GM19397 (cell line): ENCODE results near the gene AQR.
A peak's percentile ranks its signal among the peaks of the same experiment; 100 is the strongest.
"Not testable (repeated sequence)": the region's sequence is repeated elsewhere in the genome, so short reads cannot be mapped to it uniquely, and the experiment has no call there.

Experiments
- ATAC-seq: cut with Tn5 transposase; IDR thresholded peaks from one replicate; pipeline ENCODE4 v1.9.1; 2021; ENCODE audit warnings: mild to moderate bottlenecking, moderate library complexity; ENCODE audit not compliant: unreplicated experiment

AQR gene

DNA sequence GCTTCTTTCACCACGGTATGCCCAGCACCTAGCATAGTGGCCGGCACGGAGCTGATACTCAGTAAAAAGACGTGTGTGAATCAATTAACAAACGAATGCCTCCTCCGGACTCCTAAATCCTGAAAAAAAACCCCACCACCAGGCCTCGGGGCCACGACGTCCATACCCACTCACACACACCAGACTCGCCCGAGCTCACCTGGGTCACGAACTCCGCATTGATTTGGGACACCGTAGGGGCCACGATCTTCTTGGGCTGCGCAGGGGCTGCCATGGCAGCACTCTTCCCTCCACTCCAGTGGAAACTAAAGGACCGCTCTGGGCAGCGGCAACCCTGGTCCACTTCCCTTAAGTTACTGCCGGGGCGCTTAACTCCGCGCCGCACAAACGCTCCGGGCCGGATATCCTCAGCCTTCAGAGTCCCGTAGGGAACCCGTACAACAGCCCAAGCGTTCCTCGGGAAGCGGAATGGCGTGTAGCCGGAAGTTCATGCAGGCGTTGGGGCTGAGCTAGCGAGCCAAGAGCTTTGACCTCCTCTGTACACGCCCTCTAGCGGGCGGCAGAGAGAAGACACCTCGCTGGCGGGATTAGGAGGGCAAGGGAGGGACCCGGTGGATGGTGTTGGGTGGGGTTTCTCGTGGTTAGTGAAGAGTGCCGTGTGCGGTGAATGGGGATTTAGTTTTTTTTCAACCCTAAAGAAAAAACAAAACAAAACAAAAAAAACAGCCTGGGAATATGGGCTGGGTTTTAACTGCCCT, at the start of gene AQR:
TSS of gene AQR (minus strand) at position 403 of the 758 bp plus-strand sequence. CDS start at position 274, 129 bp downstream.
- peak; percentile 98 for ATAC-seq

DNA sequence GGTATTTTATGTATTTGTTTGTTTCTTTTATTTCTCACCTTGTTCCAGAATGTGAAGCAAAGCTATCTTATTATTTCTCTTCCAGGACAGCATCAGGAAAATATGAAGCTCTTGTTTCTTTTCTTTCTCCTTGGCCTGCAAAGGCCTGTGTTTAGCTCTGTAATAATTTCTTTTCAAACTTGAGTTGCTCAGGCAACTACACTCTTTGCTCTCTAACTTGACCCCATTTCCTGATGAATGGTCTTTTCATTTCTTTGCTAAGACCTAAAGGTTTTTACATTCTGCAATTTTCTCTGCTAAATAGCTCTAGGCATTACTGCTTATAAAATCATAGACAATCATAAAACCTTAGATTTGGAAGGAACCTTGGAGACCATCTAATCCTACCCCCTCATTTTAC, 44.7 kb upstream of the AQR start:
- no peak for ATAC-seq

DNA sequence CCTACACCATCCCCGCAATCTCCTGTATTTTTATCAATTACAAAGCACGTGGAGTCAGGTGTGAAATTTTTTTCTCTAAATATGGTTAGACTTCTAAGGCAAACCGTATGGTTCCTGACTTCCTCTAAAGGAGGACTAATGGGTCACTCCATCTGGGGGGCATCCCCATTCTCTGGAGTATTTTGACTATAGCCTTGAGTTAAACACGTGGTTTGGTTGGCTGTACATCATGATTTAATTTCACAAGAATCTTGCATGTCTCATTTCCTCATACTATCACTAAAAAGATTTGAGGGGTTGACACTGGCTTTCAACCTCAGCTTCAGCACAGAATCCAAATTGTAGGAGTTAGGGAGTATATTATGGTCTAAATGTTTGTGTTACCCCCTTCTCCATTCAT, 43.8 kb upstream of the AQR start:
- no peak for ATAC-seq

DNA sequence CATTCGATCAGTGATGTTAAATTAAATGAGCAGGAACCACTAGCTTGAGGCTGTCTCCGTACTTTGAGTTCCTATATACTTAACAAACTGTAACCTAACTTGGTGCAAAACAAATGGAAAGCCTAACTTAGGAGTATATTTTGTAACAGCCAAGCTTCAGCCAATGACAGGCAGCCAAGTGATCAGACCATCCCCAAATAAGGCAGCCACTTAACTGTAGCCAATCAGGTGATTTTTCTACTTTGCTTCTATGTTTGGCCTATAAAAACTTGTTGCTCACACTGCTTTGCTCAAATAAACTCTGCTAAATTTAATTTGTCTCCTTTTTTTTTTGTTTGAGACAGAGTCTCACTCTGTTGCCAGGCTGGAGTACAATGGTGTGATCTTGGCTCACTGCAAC, 37.9 kb upstream of the AQR start:
- ATAC-seq: no peak

DNA sequence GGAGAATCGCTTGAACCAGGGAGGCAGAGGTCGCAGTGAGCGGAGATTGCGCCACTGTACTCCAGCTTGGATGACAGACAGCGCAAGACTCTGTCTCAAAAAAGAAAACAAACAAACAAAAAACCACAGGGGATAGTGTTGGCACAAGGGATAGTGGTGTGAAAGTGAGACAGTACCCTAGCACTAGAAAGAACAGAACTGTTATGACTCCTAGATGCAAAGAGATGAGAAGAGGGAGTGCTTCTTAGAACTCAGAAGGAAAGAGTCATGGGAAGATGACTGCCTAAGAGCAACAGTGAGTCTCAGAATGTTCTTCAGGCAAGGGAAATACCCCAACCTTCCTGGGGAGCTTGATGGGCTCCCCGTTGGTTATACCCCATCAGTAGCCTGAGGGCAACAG, 36.4 kb upstream of the AQR start:
- no peak for ATAC-seq

DNA sequence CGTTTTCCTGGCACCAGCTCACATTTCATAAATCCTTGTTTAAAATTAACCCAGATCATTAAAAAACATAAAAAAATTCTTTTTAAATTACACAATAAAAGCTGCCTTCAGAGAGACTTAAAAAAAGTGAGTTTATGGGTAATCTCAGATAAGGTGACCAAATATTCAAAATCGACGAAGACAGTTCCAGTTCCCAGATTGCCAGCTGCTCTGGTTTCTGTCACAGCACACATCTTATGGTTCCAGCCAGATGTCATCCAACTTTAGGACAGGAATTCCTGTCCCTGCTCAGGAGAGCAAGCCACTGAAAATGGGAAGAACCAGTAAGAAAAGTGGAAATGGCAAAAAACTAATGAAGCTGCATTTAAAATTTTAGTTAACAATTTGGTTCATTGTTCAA, 34.4 kb upstream of the AQR start:
- ATAC-seq: no peak

DNA sequence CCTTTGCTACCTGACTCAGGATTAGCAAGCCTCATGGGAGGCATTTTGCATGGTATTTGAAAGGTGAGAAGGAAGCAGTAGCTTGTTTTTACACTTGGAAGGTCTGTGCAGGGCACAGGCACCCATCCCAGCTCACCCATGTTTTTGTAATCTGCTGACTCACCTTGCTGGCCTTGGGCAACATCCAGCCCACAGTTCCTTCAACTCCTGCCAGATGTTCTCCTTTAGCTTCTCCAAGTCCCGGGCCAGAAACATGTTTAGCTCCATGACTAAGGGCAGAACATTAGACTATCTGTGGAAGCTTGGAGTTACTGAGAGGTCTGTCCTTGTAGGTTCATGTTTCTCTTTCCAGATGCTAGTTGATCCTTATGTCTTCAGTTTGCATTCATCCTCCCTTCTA, 31.0 kb upstream of the AQR start:
- ATAC-seq: no peak

DNA sequence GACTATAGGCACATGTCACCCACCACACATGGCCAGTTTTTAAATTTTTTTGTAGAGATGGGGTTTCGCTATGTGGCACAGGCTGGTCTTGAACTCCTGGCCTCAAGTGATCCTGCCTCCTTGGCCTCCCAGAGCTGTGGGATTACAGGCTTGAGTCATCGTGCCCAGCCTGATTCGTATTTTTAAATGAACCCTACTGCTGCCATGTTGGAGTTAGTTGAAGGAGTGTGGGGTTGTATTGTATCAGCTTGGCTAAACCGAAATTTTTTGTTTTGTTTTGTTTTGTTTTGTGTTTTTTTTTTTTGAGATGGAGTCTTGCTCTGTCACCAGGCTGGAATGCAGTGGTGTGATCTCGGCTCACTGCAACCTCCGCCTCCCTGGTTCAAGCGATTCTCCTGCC, 30.4 kb upstream of the AQR start:
- ATAC-seq: no peak

DNA sequence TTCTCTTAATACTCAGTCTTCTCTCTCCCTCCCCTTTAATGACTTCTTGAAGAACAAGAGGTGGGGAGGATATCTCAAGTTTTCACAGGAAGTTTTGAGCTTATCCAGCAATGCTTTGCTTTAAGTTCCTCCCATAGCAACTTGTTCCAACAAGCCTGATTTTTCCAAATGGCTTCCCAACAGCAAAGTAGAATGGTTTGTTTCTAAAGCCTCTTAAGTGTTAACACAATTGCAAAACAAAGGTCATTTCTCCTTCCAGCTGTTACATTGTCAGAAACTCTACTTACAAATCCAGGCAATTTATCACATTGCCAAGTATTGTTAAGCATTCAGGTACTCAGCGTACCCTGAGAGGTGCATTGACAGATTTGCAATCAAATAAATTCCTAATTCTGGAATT, 25.4 kb upstream of the AQR start:
- no peak for ATAC-seq

DNA sequence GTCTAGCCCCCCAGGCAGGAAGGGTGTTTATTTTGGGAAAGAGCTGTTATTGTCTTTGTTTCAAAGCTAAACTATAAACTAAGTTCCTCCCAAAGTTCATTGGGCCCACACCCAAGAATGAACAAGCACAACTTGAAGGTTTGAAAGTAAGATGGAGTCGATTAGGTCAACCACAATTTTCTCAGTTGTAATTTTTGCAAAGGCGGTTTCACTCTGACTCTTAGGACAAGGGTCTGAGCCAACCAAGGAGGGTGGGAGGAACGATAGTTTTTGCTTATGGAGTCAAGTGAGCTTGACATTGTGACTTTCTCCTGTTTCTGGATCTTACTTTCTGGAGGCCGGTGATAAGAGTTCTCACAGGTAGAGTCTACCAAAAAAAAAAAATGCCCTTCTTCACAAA, 24.3 kb upstream of the AQR start:
- peak; percentile 90 for ATAC-seq

DNA sequence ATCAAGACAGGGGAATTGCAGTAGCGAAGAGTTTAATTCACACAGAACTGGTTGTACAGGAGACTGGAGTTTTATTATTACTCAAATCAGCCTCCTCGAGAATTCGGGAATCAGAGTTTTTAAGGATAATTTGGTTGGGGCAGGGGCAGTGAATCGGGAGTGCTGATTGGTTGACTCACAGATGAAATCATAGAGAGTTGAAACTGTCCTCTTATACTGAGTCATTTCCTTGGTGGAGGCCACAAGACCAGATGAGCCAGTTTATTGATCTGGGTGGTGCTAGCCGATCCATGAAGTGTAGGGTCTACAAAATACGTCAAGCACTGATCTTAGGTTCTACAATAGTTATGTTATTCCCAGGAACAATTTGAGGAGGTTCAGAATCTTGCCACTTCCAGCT, 23.9 kb upstream of the AQR start:
- ATAC-seq: peak; percentile 6

DNA sequence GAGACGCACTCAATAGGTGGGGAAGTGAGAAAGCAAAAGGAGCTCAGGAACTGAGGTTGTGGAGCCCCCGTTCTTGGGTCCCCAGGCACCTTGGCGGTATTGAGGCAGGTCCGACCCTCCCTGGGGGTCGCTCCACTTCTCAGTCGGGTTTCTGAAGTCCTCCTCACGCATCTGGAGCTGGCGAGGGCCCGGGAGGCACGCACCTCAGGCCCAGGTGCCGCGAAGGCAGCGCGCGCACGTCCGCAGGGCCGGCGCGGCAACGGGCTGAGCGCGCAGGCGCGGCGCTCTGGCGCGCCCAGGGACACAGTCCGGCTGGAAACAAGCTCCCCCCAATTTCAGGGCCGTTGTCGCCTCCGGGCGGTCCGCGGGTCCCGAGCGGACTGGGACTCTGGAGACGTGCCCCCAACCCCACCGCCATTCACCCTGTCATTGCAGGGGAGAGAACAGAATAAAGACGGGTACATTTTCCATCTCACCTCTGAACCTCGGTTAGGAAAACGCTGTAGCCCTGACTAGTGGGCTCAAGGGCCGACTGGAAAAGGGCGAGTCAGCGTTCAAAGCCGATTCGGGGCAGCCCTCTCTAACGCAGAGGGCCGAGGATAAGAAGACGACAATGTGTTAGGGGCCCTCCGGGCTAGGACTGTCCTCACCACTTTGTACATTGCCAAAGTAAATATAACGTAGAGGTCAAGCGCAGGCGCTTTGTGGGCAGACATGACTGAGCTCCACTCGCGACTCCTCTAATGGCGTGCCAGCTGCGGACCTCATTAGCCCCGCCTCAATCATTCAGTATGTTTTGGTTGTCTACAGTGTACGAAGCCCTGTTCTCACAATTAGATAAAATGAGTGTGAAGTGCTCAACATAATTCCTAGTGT, 18.7 kb upstream of the AQR start, which contains the start of gene ZNF770:
TSS of gene ZNF770 (minus strand) at position 261 of the 876 bp plus-strand sequence. CDS start 4,853 bp downstream, outside the sequence.
- peak; percentile 82 for ATAC-seq

DNA sequence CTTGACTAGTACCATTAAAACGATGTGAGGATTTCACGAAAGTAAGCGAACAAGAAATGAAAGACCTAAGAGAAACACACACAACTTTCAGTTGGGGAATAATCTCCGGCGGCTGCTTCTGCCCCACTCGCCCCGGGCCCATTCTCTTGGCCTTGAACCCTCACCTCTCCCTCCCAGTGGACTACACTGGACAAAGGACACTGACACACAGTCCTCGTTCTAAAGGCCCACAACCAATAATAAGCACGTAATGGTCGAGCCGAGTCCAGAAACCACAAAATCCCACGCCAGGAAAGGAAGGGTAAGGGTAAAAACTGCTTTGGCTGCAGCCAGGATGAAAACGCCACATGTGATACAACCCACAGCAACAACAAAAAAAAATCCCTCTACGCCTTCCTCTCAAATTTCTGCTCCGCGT, 18.1 kb upstream of the AQR start:
- no peak for ATAC-seq

DNA sequence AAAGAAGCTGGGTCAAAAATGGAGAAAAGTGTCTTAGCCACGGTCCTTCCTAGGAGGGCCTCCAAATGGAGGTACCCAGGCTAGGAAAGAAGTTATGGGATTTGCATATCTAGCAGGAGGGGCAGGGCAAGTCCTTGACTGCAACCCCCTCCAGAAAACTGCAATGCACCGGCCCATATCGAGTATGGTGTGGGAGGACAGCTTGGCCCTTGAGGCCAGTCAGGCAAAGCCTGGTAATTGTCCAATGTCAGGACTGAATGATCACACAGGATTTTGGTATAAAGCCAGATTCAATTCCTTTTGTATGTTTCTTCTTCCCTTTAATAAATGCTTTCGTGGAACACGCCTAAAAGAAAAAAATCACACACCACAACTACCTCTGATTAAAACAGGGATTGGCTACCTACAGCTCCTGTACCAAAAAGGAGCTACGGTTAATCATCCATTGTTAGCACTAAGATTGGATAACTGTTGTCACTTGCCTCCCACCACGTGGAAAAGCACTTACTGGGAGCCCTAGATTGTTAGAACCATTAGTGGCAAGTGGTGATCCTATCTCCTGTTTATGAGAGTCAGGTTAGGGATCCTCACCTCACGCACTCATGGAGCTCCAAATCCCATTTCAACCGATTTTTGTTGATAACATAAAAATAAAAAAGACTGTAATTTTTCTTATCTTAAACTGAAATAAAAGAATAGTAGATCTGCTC, 17.4 kb upstream of the AQR start:
- ATAC-seq: no peak

DNA sequence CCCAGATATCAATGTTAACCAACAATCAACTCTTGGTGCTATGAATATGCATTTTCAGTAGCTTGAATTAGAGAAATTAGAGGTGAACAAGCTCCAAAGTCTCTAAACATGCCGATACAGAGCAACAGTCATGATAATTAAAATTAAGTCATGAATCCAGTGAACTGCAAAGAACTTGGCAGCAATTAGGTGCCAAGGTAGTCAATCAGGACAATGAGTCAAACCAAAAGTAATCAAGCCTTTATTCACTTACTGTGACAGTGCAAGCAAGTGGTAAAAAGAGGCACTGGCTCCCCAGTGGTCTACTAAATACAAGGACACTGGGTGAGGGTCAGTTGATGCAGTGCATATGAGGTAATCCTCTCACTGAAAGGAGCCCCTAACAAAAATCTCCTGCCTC, 16.8 kb upstream of the AQR start:
- no peak for ATAC-seq

DNA sequence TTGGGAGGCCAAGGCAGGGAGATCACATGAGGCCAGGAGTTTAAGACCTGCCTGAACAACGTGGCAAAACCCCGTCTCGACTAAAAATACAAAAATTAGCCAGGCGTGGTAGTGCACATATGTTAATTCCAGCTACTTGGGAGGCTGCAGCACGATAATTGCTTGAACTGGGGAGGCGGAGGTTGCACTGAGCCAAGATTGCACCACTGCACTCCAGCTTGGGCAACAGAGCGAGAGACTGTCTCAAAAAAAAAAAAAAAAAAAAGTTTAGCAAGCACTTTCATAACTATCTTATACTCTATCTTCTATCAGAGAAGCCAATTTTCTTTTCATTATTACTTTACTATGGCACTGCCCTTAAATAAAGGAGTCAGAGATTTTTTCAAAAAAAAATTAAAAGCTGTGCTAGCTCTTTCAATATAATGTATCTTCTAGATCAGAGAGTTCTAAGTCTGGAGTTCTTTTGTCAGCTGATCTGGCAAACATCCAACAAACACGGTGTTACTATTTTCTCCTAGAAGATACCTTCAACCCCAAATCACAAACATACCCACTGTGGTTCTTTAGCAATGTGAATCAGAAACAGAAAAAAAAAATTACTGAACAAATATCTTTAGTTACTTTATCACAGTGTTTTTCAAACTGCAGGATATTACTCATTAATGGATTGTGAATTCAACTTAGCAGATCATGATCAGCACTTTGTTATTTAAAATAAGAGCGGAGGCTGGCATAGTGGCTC, 15.5 kb upstream of the AQR start:
- no peak for ATAC-seq

DNA sequence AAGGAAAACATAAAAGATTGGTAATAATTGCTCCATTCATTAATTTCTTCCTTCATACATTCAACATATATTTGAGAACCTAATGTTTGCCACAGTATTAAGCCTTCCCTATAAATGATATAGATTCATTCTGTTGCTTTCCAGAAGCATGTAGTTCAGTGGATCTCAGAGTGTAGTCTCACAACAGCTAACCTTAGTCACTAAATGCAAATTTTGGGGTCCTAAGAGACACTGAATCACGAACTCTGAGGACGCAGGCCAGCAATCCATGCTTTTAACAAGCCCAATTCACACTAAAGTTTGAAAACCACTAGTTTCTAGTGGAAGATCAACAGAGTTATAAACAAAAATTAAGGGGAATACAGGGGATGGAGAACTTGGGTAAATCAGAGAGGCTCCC, 7.2 kb upstream of the AQR start:
- ATAC-seq: peak; percentile 58

DNA sequence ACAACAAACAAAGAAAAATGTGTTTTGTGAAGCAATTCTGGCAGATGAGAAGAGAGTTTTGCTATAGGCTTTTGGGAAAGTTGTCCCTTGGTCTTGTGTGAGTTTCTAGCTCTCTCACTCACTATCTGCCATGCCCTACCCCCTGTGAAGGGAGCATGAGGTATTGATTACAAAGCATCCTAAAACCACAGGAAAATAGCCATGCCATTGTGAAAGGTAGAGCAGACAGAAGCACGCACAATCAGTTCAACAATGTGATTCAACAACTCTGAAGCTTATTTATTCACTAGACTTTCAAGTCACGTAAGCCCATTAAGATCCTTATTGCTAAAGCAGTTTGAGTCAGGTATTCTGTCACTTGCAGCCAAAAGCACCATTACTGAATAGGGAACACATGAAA, 6.5 kb upstream of the AQR start:
- no peak for ATAC-seq

DNA sequence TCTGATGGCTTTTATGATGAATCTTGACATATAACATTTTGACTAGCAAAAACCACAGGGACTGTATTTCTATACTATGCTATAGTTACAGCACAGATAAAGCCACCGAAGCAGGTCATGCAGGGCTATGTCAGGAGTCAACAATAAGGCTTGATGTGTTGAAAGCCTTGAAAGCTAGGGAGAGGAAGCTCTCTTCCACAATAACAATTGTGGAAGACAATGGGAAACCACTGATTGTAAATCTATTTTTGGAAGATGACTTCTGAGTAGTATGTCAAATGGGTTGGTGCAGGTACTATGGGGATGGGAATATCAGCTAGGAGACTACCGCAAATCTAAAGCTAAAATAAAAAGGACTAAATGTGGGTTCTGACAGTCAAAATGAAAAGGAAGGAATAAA, 4.0 kb upstream of the AQR start:
- no peak for ATAC-seq

DNA sequence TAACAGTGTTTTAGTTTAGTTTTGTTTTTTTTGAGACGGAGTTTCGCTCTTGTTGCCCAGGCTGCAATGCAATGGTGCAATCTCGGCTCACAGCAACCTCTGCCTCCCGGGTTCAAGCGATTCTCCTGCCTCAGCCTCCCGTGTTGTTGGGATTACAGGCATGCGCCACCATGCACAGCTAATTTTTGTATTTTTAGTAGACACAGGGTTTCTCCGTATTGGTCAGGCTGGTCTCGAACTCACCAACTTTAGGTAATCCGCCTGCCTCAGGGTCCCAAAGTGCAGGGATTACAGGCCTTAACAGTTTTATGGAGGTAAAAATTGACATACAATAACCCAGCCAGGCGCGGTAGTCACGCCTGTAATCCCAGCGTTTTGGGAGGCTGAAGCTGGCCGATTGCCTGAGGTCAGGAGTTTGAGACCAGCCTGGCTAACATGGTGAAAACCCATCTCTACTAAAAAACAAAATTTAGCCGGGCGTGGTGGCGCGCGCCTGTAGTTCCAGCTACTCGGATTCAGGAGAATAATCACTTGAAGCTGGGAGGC, 629 bp upstream of the AQR start:
- not testable (repeated sequence) for ATAC-seq
